GM19239 (cell line): ENCODE measurements around the gene PIP4K2C.
"Not testable (repeated sequence)": the region's sequence is repeated elsewhere in the genome, so short reads cannot be mapped to it uniquely, and the experiment has no call there.

Experiments used
- DNase-seq: peaks from one replicate; pipeline ENCODE4 v3.0.0; 2011; ENCODE audit warnings: low spot score; ENCODE audit not compliant: insufficient read length
- FAIRE-seq: peaks from 2 replicates; lab custom pipeline; 2011; peaks lifted over from hg19 to GRCh38; lab: Jason Lieb, UNC

PIP4K2C gene

DNA sequence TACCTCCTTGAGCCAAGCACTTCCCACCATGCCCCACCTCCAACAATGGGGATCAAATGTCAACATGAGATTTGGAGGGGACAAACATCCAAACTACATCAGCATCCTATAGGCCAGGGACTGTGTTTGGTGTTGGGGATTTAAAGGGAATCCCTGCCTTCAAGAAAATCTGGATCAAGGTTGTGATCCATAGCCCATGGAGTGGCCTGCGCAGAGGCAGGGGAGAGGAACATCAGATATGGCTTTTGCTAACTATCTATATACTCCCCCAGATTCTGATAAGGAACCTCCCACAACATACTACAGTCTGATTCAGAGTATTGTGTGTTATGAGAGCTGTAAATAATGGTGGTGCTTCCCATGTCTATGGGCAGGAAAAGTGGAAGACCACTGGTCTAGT lies 36.1 kb upstream of the PIP4K2C start:
- FAIRE-seq: no peak
- no peak for DNase-seq

- FAIRE-seq (no peak), DNase-seq (no peak)
These were observed 32.1 kb upstream of the PIP4K2C start for GRCh38 chr12:57558864-57559263.

DNA sequence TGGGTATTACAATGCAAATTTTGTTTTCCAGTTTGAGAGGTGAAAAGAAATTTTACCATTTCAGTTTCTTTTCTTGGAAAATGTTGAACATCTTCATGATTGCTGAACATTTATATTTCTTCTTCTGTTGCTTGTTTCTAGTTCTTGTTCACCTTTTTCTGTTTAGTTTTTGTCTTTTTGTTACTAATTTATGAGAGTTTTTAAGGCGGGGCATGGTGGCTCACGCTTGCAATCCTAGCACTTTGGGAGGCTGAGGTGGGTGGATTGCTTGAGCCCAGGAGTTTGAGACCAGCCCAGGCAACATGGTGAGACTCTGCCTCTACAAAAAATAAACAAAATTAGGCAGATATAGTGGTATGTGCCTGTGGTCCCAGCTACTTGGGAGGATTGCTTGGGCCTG lies 30.5 kb upstream of the PIP4K2C start:
- FAIRE-seq: no peak

DNA sequence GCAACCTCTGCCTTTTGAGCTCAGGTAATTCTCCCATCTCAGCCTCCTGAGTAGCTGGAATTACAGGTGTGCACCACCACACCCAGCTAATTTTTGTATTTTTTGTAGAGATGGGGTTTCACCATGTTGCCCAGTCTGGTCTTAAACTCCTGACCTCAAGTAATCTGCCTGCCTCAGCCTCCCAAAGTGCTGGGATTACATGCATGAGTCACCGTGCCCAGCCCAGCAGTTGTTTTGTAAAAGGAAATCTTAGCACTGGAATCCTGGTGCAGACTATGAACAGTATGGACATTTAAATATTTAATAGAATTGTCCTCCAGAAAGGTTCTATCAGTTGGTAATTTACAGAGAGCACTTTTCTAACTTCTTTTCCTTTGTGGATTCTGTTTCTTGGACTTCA lies 29.9 kb upstream of the PIP4K2C start:
- DNase-seq, FAIRE-seq: not testable (repeated sequence)

More for the DNA sequence above, 30.5 kb upstream of the PIP4K2C start:
- DNase-seq: no peak

DNA sequence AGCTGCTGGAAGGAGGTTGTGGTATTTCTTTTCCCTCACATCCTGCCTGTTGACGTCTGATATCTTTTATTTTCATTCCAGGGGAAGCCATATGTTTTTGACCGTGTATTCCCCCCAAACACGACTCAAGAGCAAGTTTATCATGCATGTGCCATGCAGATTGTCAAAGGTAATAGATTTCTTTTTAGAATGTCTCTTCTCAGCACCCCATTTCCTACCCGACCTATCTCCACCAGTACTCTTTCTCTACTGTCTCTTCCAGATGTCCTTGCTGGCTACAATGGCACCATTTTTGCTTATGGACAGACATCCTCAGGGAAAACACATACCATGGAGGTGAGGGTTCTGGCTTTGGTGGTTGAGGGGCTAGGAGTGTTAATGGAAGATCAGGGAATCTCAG lies 27.6 kb upstream of the PIP4K2C start:
- DNase-seq (no peak), FAIRE-seq (no peak)

DNA sequence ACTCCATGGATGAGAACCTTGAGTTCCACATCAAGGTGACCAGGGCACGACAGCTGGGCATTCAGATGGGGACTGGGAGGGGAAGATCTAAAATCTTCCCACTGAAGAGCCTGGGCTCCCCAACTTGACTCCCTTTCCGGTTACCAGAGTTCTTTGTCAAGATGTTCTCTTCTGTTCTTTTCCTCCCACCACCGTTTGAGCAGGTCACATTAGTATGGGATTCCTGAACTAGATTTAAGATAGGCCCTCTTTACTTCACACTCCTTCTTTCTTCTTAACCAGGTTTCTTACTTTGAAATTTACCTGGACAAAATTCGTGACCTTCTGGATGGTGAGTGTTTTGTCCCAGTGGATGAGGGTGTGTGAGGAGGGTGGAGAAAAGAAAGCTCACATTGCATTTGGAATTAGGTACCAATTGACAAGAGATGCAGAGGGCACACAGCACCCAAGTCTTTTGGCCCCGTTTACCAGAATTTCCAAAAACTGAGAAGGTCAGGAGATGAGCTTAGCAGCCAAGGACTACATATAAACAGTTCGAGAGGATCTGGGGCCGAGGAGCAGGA lies 26.7 kb upstream of the PIP4K2C start:
- FAIRE-seq (no peak), DNase-seq (no peak)

GRCh38 chr12:57568838-57569237 lies 22.2 kb upstream of the PIP4K2C start:
- DNase-seq: no peak
- FAIRE-seq: no peak

DNA sequence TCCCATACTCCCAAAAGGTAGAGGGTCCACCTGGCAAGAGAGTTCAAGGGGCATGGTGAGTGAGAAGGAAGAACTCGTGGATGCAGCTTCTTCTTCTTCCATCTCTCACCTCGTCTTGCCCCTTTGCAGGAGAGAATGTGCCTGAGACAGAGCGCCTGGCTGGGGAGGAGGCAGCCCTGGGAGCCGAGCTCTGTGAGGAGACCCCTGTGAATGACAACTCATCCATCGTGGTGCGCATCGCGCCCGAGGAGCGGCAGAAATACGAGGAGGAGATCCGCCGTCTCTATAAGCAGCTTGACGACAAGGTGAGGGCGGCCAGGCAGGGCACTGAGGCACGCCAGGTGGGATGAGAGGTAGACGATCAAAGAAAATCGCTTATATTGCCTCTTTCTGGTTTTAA lies 21.1 kb upstream of the PIP4K2C start:
- DNase-seq (no peak), FAIRE-seq (no peak)

GRCh38 chr12:57570438-57570837 lies 20.6 kb upstream of the PIP4K2C start:
- DNase-seq, FAIRE-seq: not testable (repeated sequence)

DNA sequence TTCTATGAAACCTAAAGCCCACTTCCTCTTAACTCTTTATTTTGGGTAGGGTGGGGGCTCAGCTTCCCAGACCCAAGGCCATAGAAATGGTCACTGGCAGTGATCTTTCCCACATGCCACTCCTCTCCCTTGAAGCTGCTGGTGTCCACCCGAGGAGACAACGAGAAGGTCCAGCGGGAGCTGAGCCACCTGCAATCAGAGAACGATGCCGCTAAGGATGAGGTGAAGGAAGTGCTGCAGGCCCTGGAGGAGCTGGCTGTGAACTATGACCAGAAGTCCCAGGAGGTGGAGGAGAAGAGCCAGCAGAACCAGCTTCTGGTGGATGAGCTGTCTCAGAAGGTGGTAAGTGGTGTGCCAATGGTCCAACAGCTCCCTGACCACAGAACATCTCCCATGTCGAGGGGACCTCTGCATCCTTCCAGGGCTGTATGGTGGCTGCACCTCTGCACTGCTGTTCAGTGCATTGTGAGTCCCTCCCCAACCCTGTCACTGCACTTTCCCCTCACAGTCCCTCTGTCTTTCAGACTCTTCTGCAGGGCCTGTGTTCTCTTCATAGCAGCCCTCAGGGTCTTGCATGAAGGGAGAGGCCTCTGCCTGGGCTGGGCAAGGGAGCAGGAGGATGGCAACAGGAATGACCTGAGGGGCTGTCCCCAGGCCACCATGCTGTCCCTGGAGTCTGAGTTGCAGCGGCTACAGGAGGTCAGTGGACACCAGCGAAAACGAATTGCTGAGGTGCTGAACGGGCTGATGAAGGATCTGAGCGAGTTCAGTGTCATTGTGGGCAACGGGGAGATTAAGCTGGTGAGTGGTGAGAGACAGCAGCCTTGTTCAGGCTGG lies 18.8 kb upstream of the PIP4K2C start:
- no peak for FAIRE-seq

DNA sequence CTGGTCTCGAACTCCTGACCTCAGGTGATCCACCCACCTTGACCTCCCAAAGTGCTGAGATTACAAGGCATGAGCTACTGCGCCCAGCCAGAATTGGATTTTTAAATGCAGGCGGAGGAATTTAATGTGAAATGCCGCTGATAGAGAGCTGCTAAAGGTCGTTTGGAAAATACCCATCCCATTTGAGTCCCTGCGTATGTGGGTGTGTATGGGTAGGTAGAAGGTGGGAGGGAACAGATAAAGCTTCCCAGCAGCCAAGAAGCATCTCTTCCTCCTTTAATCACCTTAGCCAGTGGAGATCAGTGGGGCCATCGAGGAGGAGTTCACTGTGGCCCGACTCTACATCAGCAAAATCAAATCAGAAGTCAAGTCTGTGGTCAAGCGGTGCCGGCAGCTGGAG lies 16.2 kb upstream of the PIP4K2C start:
- DNase-seq: no peak
- FAIRE-seq: no peak

More for the DNA sequence above, 18.8 kb upstream of the PIP4K2C start:
- DNase-seq: no peak

GRCh38 chr12:57575771-57576612 lies 15.0 kb upstream of the PIP4K2C start:
- FAIRE-seq (no peak), DNase-seq (no peak)

- DNase-seq (no peak), FAIRE-seq (no peak)
These were observed 14.3 kb upstream of the PIP4K2C start for GRCh38 chr12:57576613-57577160.

DNA sequence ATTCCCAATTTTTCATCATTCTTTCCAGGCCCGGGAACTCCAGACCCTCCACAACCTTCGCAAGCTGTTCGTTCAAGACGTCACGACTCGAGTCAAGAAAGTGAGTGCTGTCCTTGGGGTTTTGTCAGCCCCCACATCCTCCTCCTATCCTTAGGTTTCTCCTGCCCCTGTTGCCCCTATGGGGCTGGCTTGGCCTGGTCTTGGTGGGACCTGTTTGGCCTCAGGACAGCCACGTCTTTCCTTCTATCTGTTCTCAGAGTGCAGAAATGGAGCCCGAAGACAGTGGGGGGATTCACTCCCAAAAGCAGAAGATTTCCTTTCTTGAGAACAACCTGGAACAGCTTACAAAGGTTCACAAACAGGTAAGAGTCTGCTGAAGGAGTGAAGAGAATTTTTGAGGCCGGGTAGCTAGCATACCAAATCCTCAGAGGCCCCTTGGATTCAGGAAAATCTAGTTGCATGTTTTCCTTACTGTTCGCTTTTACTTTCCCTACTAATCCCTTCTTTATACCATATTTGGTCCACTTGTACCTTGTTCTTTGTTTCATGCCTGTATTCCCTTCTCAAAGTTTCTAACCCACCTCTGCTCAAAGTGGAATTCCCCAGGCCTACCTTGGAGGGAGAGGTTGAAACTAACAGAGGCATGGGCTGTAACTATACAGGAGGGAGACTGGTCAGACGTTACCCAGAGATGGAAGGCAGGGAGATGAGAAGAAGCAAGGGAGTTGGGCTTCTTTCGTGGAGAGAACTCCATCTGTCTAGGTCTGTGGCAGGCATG lies 12.8 kb upstream of the PIP4K2C start:
- DNase-seq (no peak), FAIRE-seq (no peak)

- FAIRE-seq (no peak), DNase-seq (no peak)
These were observed 12.0 kb upstream of the PIP4K2C start for GRCh38 chr12:57579011-57579410.

DNA sequence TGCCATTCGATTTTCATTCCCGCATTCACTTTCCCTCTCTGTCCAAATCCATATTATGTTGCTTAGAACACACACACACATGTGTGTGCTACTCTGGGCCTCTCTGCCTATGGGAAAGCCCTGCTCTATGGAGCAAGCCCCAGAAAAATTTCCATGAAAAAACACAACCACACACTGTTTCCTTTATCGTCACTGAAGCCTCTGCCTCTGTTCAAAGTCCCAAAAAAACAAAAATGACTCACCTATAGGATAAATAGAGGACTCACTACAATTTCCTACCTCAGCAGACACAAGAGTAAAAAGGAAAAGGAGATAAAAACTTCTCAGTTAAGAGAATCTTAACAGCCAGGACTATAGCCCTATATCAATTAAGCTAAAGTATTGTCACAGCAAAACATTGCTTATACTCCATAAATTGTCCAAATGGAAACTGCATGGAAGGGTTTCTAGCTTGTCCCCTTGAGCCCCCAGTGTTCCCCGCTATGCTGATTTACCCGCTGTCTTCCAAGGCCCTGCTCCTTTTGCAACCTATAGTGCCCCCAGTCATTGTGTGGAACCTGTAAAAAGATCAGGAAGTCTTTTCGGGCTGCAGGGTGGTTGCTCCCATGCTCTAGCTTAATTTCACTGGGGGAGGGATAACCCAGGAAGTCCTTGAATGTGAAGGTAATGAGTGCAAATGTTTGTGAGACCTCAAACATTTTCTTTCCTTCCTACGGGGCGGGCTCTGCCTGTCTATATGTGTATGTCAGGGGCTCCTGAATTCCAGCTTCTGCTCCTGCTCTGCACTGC lies 11.1 kb upstream of the PIP4K2C start:
- DNase-seq (no peak), FAIRE-seq (no peak)

DNA sequence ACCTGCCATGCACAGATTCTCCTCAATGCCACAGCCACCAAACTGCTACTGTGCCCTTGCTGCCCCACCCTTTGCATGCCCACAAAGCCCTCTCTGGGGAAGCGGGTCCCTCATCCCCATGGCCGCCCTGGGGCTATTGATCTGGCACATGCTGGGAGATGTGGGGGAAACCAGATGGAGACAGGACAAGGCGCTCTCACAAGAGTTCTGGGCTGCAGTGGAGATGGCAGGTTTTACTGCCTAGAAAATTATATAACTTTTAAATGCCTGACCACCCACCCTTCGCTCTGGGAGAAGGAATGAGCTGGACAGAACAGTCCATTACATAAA lies 10.6 kb upstream of the PIP4K2C start:
- DNase-seq (no peak), FAIRE-seq (no peak)

DNA sequence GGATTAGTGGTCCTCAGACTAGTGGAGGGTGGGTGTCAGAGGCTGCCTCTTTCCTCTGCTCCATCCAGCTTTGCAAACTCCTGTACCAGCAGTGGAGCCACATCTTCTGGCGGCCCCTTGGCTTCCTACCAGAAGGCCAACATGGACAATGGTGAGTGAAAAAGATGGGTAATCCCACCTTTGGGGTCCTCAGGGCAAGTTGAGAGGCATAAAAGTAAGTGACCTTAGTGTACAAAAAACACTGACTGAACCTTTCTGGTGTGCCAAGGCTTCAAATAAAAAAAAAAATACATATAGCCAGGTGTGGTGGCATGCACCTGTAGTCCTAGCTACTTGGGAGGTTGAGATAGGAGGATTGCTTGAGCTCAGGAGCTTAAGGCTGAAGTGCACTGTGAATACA lies 9.2 kb upstream of the PIP4K2C start:
- no peak for DNase-seq
- no peak for FAIRE-seq

GRCh38 chr12:57582440-57582839 lies 8.6 kb upstream of the PIP4K2C start:
- FAIRE-seq (no peak), DNase-seq (no peak)
